GM18909 (cell line): Measurements from ENCODE around the gene NDUFAF5.
"Not testable (repeated sequence)": the region's sequence is repeated elsewhere in the genome, so short reads cannot be mapped to it uniquely, and the experiment has no call there.

Source experiments
- ATAC-seq: cut with Tn5 transposase; IDR thresholded peaks from one replicate; pipeline ENCODE4 v1.9.1; 2021; ENCODE audit warnings: mild to moderate bottlenecking; ENCODE audit not compliant: unreplicated experiment, poor library complexity

The NDUFAF5 gene

GRCh38 chr20:13784893-13785715 lies at the start of gene NDUFAF5, which contains the start of gene ESF1:
Gene NDUFAF5 (plus strand): TSS chr20:13785028. CDS start chr20:13785069, 41 bp downstream.
Gene ESF1 (minus strand): TSS chr20:13784919. CDS start chr20:13783140, 1,779 bp downstream.
- peak; percentile 97 for ATAC-seq

GRCh38 chr20:13735826-13736225 lies 49.0 kb upstream of the NDUFAF5 start:
- ATAC-seq, result no peak

- ATAC-seq, result no peak
Observed at GRCh38 chr20:13736436-13737191, 48.2 kb upstream of the NDUFAF5 start.

- not testable (repeated sequence) for ATAC-seq
Observed at GRCh38 chr20:13738187-13738586, 46.6 kb upstream of the NDUFAF5 start.

GRCh38 chr20:13739731-13740649 lies 44.8 kb upstream of the NDUFAF5 start:
- ATAC-seq, result no peak

- no peak for ATAC-seq
Observed at GRCh38 chr20:13741879-13742278, 42.9 kb upstream of the NDUFAF5 start.

GRCh38 chr20:13744352-13744751 lies 40.5 kb upstream of the NDUFAF5 start:
- no peak for ATAC-seq

- ATAC-seq, result no peak
Observed at GRCh38 chr20:13745784-13746183, 39.0 kb upstream of the NDUFAF5 start.

- ATAC-seq, result no peak
Observed at GRCh38 chr20:13749811-13750210, 35.0 kb upstream of the NDUFAF5 start.

- no peak for ATAC-seq
Observed at GRCh38 chr20:13753436-13754036, 31.3 kb upstream of the NDUFAF5 start.

- ATAC-seq, result no peak
Observed at GRCh38 chr20:13755809-13756208, 29.0 kb upstream of the NDUFAF5 start.

GRCh38 chr20:13756551-13756950 lies 28.3 kb upstream of the NDUFAF5 start:
- ATAC-seq, result no peak

- peak; percentile 51 for ATAC-seq
Observed at GRCh38 chr20:13758884-13759283, 25.9 kb upstream of the NDUFAF5 start.

GRCh38 chr20:13760451-13760946 lies 24.3 kb upstream of the NDUFAF5 start:
- ATAC-seq, result not testable (repeated sequence)

- no peak for ATAC-seq
Observed at GRCh38 chr20:13765299-13765698, 19.5 kb upstream of the NDUFAF5 start.

- no peak for ATAC-seq
Observed at GRCh38 chr20:13765868-13766416, 18.9 kb upstream of the NDUFAF5 start.

- no peak for ATAC-seq
Observed at GRCh38 chr20:13770141-13770540, 14.7 kb upstream of the NDUFAF5 start.

- no peak for ATAC-seq
Observed at GRCh38 chr20:13771853-13772453, 12.9 kb upstream of the NDUFAF5 start.

GRCh38 chr20:13772529-13772928 lies 12.3 kb upstream of the NDUFAF5 start:
- no peak for ATAC-seq
